Tibial nerve (tissue), 4 donors: ENCODE results near the gene ANKRD49.

Experiments used
- EP300 ChIP-seq, 2 donors: sonication (generic); formaldehyde crosslinking; IDR thresholded peaks; one replicate each; pipeline ENCODE4 v1.6.1; 2017; ENCODE audit warnings: antibody characterized with exemption in 2 of 2, mild to moderate bottlenecking in 1 of 2
- TF ChIP-seq, protein P1 (sequence below), 5 experiments: fragments of 200-600 bp in 3 of 5; fragments of 450-650 bp in 2 of 5; sonication (generic) in 3 of 5; IDR thresholded peaks; one replicate each; pipeline ENCODE4 v1.5.1; 2016 to 2019; ENCODE audit warnings: antibody characterized with exemption in 5 of 5, mild to moderate bottlenecking in 3 of 5, moderate library complexity in 2 of 5

GRCh38 chr11:94459576-94459975, 34.2 kb upstream of the ANKRD49 start:
- TF ChIP-seq EP300 (IDR thresholded peaks at IDR 0.05) = no peak
- TF ChIP-seq, protein P1, sequence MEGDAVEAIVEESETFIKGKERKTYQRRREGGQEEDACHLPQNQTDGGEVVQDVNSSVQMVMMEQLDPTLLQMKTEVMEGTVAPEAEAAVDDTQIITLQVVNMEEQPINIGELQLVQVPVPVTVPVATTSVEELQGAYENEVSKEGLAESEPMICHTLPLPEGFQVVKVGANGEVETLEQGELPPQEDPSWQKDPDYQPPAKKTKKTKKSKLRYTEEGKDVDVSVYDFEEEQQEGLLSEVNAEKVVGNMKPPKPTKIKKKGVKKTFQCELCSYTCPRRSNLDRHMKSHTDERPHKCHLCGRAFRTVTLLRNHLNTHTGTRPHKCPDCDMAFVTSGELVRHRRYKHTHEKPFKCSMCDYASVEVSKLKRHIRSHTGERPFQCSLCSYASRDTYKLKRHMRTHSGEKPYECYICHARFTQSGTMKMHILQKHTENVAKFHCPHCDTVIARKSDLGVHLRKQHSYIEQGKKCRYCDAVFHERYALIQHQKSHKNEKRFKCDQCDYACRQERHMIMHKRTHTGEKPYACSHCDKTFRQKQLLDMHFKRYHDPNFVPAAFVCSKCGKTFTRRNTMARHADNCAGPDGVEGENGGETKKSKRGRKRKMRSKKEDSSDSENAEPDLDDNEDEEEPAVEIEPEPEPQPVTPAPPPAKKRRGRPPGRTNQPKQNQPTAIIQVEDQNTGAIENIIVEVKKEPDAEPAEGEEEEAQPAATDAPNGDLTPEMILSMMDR (IDR thresholded peaks at IDR 0.05) = no peak
